SH-SY5Y (cell line): ENCODE results near the gene HMX2.

ENCODE experiments used
- GATA2 ChIP-seq: IDR thresholded peaks from 2 replicates; pipeline ENCODE4 v1.6.1; 2011; ENCODE audit warnings: mild to moderate bottlenecking, low read depth, low read length
- GATA3 ChIP-seq: IDR thresholded peaks from 2 replicates; pipeline ENCODE4 v1.6.1; 2011; ENCODE audit warnings: low read depth, mild to moderate bottlenecking, low read length, moderate library complexity

HMX2 gene

GRCh38 chr10:123134343-123134914, 13.5 kb upstream of the HMX2 start:
- TF ChIP-seq GATA3 (no peak), GATA2 (no peak)

- TF ChIP-seq GATA2 (no peak), GATA3 (no peak)
Measured at GRCh38 chr10:123134915-123135414, 13.0 kb upstream of the HMX2 start.

GRCh38 chr10:123135415-123136141, 12.4 kb upstream of the HMX2 start, which contains the start of gene HMX3:
Gene HMX3 (plus strand): TSS chr10:123135970. CDS start chr10:123136051, 81 bp downstream.
- TF ChIP-seq GATA3: no peak
- no peak for TF ChIP-seq GATA2

- TF ChIP-seq GATA3 (no peak), GATA2 (no peak)
Measured at GRCh38 chr10:123136221-123136805, 11.6 kb upstream of the HMX2 start.

- TF ChIP-seq GATA2 (no peak), GATA3 (no peak)
Measured at GRCh38 chr10:123136806-123137642, 10.9 kb upstream of the HMX2 start.

GRCh38 chr10:123139165-123139520, 8.8 kb upstream of the HMX2 start:
- TF ChIP-seq GATA3 (no peak), GATA2 (no peak)

- 0 out of 2 replicates have a peak, but pooled peaks have one; percentile 13 for TF ChIP-seq GATA2
- TF ChIP-seq GATA3: no peak
Measured at GRCh38 chr10:123139521-123140163, 8.3 kb upstream of the HMX2 start.

GRCh38 chr10:123140164-123140982, 7.6 kb upstream of the HMX2 start:
- TF ChIP-seq GATA2 (no peak), GATA3 (no peak)

- no peak for TF ChIP-seq GATA3
- no peak for TF ChIP-seq GATA2
Measured at GRCh38 chr10:123140983-123141390, 6.9 kb upstream of the HMX2 start.

- TF ChIP-seq GATA3 (no peak), GATA2 (no peak)
Measured at GRCh38 chr10:123141791-123142700, 5.9 kb upstream of the HMX2 start.

- TF ChIP-seq GATA2 (no peak), GATA3 (no peak)
Measured at GRCh38 chr10:123142701-123143161, 5.2 kb upstream of the HMX2 start.
